CD14-positive monocyte (primary cell): Measurements from ENCODE around the gene AOC1. TPM values are rescaled to one million over a fixed set of nuclear protein-coding genes. Genes with fewer than 3 reads are reported as not detected.
A peak's percentile ranks its signal among the peaks of the same experiment; 100 is the strongest.

Experiments
- DNase-seq, 3 donors: peaks; one replicate each; pipeline ENCODE4 v3.0.0-alpha.2; 2011 to 2022
- H2AFZ ChIP-seq: 2 replicates; pipeline ENCODE4 v1.6.0; 2012; ENCODE audit warnings: mild to moderate bottlenecking, low read depth, low read length, inconsistent platforms; ENCODE audit not compliant: insufficient read depth, poor library complexity, severe bottlenecking
- H3K27ac ChIP-seq, 2 donors: 1 replicate in 1 of 2; 2 replicates in 1 of 2; pipeline ENCODE4 v1.5.1; 2012 to 2013; ENCODE audit warnings: low read length in 2 of 2, control low read depth in 1 of 2, inconsistent platforms in 1 of 2, low read depth in 1 of 2, mild to moderate bottlenecking in 1 of 2
- H3K27me3 ChIP-seq, 2 donors: one replicate each; pipeline versions ENCODE4 v1.6.0 to v1.6.1; 2011 to 2013; ENCODE audit warnings: low read length in 2 of 2; ENCODE audit not compliant: control insufficient read depth in 2 of 2, insufficient read depth in 2 of 2
- H3K36me3 ChIP-seq, 2 donors: replicated peaks in 1 of 2; 1 replicate in 1 of 2; 2 replicates in 1 of 2; pipeline versions ENCODE4 v1.5.1 to v1.6.1; 2012 to 2013; ENCODE audit warnings: low read length in 2 of 2, control low read depth in 1 of 2, inconsistent platforms in 1 of 2, mild to moderate bottlenecking in 1 of 2; ENCODE audit not compliant: insufficient read depth in 2 of 2, control insufficient read depth in 1 of 2
- H3K4me1 ChIP-seq, 2 donors: 1 replicate in 1 of 2; 2 replicates in 1 of 2; pipeline versions ENCODE4 v1.5.1 to v1.6.1; 2012 to 2013; ENCODE audit warnings: low read length in 2 of 2, control low read depth in 1 of 2, inconsistent platforms in 1 of 2, mild to moderate bottlenecking in 1 of 2, moderate library complexity in 1 of 2; ENCODE audit not compliant: insufficient read depth in 2 of 2, control insufficient read depth in 1 of 2
- H3K4me2 ChIP-seq: replicated peaks from 2 replicates; pipeline ENCODE3; 2012; ENCODE audit warnings: low read length, moderate library complexity, mild to moderate bottlenecking; ENCODE audit not compliant: poor library complexity, severe bottlenecking; ENCODE audit errors: extremely low read depth
- H3K4me3 ChIP-seq, 3 experiments: fragments of 200-600 bp in 1 of 3; sonication (generic) in 1 of 3; replicated peaks in 1 of 3; 1 replicate in 2 of 3; 2 replicates in 1 of 3; pipeline ENCODE4 v1.5.1; 2011 to 2013; ENCODE audit warnings: low read length in 3 of 3, mild to moderate bottlenecking in 3 of 3, control low read depth in 2 of 3, low read depth in 2 of 3, inconsistent platforms in 1 of 3, moderate library complexity in 1 of 3
- H3K79me2 ChIP-seq: 2 replicates; pipeline ENCODE4 v1.6.0; 2012; ENCODE audit warnings: mild to moderate bottlenecking, control low read depth, inconsistent platforms, low read length, moderate library complexity; ENCODE audit not compliant: insufficient read depth
- H3K9ac ChIP-seq: 2 replicates; pipeline ENCODE4 v1.6.0; 2017; ENCODE audit warnings: low read length, mild to moderate bottlenecking; ENCODE audit not compliant: insufficient read depth, poor library complexity, severe bottlenecking
- H3K9me3 ChIP-seq, 2 donors: replicated peaks in 1 of 2; 1 replicate in 1 of 2; 2 replicates in 1 of 2; pipeline versions ENCODE4 v1.5.1 to v1.6.1; 2012 to 2013; ENCODE audit warnings: low read length in 2 of 2, control low read depth in 1 of 2; ENCODE audit not compliant: control insufficient read depth in 1 of 2, insufficient read depth in 1 of 2
- H4K20me1 ChIP-seq: 2 replicates; pipeline ENCODE4 v1.6.0; 2012; ENCODE audit warnings: mild to moderate bottlenecking, low read length, control low read depth, moderate library complexity; ENCODE audit not compliant: insufficient read depth
- H3K27ac Mint-ChIP-seq, 7 donors: one replicate each; pipeline ENCODE4 v1.8.0; 2020; ENCODE audit warnings: mild to moderate bottlenecking in 7 of 7, mixed read lengths in 7 of 7, moderate library complexity in 6 of 7, inconsistent platforms in 2 of 7
- H3K27me3 Mint-ChIP-seq, 3 donors: one replicate each; pipeline ENCODE4 v1.8.0; 2021 to 2022; ENCODE audit warnings: low read depth in 3 of 3, mild to moderate bottlenecking in 3 of 3, mixed read lengths in 3 of 3, moderate library complexity in 3 of 3, inconsistent platforms in 1 of 3
- H3K36me3 Mint-ChIP-seq, 2 donors: one replicate each; pipeline ENCODE4 v1.8.0; 2020; ENCODE audit warnings: mixed read lengths in 2 of 2, inconsistent platforms in 1 of 2, mild to moderate bottlenecking in 1 of 2
- H3K4me1 Mint-ChIP-seq: one replicate; pipeline ENCODE4 v1.8.0; 2020; ENCODE audit warnings: mild to moderate bottlenecking, mixed read lengths
- H3K4me3 Mint-ChIP-seq, 2 donors: one replicate each; pipeline ENCODE4 v1.8.0; 2020; ENCODE audit warnings: mild to moderate bottlenecking in 2 of 2, mixed read lengths in 2 of 2, moderate library complexity in 1 of 2
- H3K9me3 Mint-ChIP-seq, 7 donors: one replicate each; pipeline ENCODE4 v1.8.0; 2020 to 2022; ENCODE audit warnings: mixed read lengths in 7 of 7, mild to moderate bottlenecking in 6 of 7, moderate library complexity in 6 of 7, inconsistent platforms in 2 of 7
- CTCF ChIP-seq: fragments of 200-600 bp; IDR thresholded peaks from one replicate; pipeline ENCODE4 v1.8.0; 2022; ENCODE audit warnings: antibody characterized with exemption, mild to moderate bottlenecking
- WGBS: methylation state at CpG from one replicate; pipeline ENCODE4 v1.1.5; 2013; ENCODE audit warnings: missing lambda C conversion rate; ENCODE audit not compliant: insufficient coverage; 5-methylcytosine and 5-hydroxymethylcytosine counted together
- intact Hi-C, 2 donors: fragments of 100-400 bp; cut with micrococcal nuclease; formaldehyde crosslinking; loops; one replicate each; pipeline versions ENCODE4 v1.15.0 to v1.15.1; 2023
- polyA plus RNA-seq, 3 donors: library from polyadenylated mRNA; depleted of rRNA in 1 of 3; unstranded in 2 of 3; stranded (reverse) in 1 of 3; fragments of 300-500 nt in 2 of 3; fragments of >200 nt in 1 of 3; fragmentation: Illumina TruSeq in 2 of 3; gene quantifications; 1 replicate in 2 of 3; 2 replicates in 1 of 3; pipeline ENCODE4 v1.2.3, GENCODE V29; 2012 to 2021

The AOC1 gene
- polyA plus RNA-seq, 3 donors = 0.16 to 0.31 TPM; not detected in 1

- no peaks in the 10 kb centered on the region for H3K9me3 ChIP-seq
- H3K4me1 Mint-ChIP-seq = peaks cover 7% of the 10 kb centered on the region
- H3K9me3 Mint-ChIP-seq = peaks cover 0 to 4% (median 0%) of the 10 kb centered on the region in 7 donors
- DNase-seq = no peak
- H3K36me3 ChIP-seq = no peaks in the 10 kb centered on the region
- no peaks in the 10 kb centered on the region for H3K36me3 Mint-ChIP-seq
- H3K9ac ChIP-seq = no peak overlapping the region
- H2AFZ ChIP-seq = no peak overlapping the region
- no peak overlapping the region for H3K27ac ChIP-seq
- no peak overlapping the region for H3K4me3 ChIP-seq
- no peaks in the 10 kb centered on the region for H3K79me2 ChIP-seq
- peak overlapping the region in 1 of 2 donors; percentile 59 for H3K4me3 Mint-ChIP-seq
- peaks cover 7 to 38% of the 10 kb centered on the region in 2 donors for H3K27me3 ChIP-seq
- peaks cover 43 to 63% (median 52%) of the 10 kb centered on the region in 3 donors for H3K27me3 Mint-ChIP-seq
- 0% methylated on average over 8 of the region's 12 CpGs for WGBS
- intact Hi-C loops = no loop called here
- H3K4me1 ChIP-seq = peaks cover 0 to 6% of the 10 kb centered on the region in 2 donors
- no peak overlapping the region for H3K4me2 ChIP-seq
- H3K27ac Mint-ChIP-seq = no peak overlapping the region
- no peak for TF ChIP-seq CTCF
- H4K20me1 ChIP-seq = no peaks in the 10 kb centered on the region
Observed at GRCh38 chr7:150903606-150904005, 51.3 kb downstream of the AOC1 start.

- WGBS = 40% methylated on average over 1 of the region's 6 CpGs
- TF ChIP-seq CTCF = no peak
- Histone ChIP-seq H4K20me1 (no peaks in the 10 kb centered on the region), H3K4me3 (no peak overlapping the region), H3K9ac (no peak overlapping the region), H3K27me3 (peaks cover 7 to 34% of the 10 kb centered on the region in 2 donors), H3K36me3 (no peaks in the 10 kb centered on the region), H2AFZ (no peak overlapping the region), H3K79me2 (no peaks in the 10 kb centered on the region), H3K4me1 (peaks cover 0 to 6% of the 10 kb centered on the region in 2 donors), H3K27ac (no peak overlapping the region), H3K4me2 (no peak overlapping the region), H3K9me3 (no peaks in the 10 kb centered on the region)
- intact Hi-C loops = no loop called here
- Mint-ChIP-seq H3K4me3 (peak overlapping the region in 1 of 2 donors; percentile 59), H3K27ac (no peak overlapping the region), H3K27me3 (peaks cover 46 to 63% (median 52%) of the 10 kb centered on the region in 3 donors), H3K9me3 (peaks cover 0 to 4% (median 0%) of the 10 kb centered on the region in 7 donors), H3K4me1 (peaks cover 4% of the 10 kb centered on the region), H3K36me3 (no peaks in the 10 kb centered on the region)
- no peak for DNase-seq
Observed at GRCh38 chr7:150904011-150904909, 51.9 kb downstream of the AOC1 start.
